Urinary bladder (tissue), 4 donors: ENCODE results near the gene LRP11. TPM values are rescaled to one million over a fixed set of nuclear protein-coding genes. Genes with fewer than 3 reads are reported as not detected.

Experiments
- DNase-seq: peaks from one replicate; pipeline ENCODE4 v3.0.0-alpha.2; 2015; ENCODE audit errors: extremely low spot score
- H3K27ac ChIP-seq: one replicate; pipeline ENCODE4 v1.5.1; 2013; ENCODE audit warnings: low read depth, mild to moderate bottlenecking, moderate library complexity
- H3K36me3 ChIP-seq: one replicate; pipeline ENCODE4 v1.6.1; 2013; ENCODE audit warnings: mild to moderate bottlenecking, moderate library complexity; ENCODE audit not compliant: insufficient read depth
- H3K4me1 ChIP-seq: one replicate; pipeline ENCODE4 v1.6.1; 2013; ENCODE audit warnings: mild to moderate bottlenecking, moderate library complexity; ENCODE audit not compliant: insufficient read depth
- H3K4me3 ChIP-seq: one replicate; pipeline ENCODE4 v1.5.1; 2013; ENCODE audit warnings: low read depth, low read length
- WGBS: extraction: QIAGEN DNeasy Blood & Tissue Kit; methylation state at CpG from one replicate; pipeline ENCODE4 v1.1.7; 2013; 5-methylcytosine and 5-hydroxymethylcytosine counted together
- polyA plus RNA-seq: library from polyadenylated mRNA; stranded (reverse); fragments of 200-250 nt; gene quantifications from one replicate; pipeline ENCODE4 v1.2.3, GENCODE V29; 2013
- total RNA-seq: library from RNA; depleted of rRNA; stranded (reverse); fragments of >200 nt; gene quantifications from one replicate; pipeline ENCODE4 v1.2.3, GENCODE V29; 2014
- donor health status: healthy with polysubstance abuse.
- donor health status: healthy.

The LRP11 gene
- total and polyA plus RNA-seq, 2 donors: 26.6 to 50.2 TPM

DNA sequence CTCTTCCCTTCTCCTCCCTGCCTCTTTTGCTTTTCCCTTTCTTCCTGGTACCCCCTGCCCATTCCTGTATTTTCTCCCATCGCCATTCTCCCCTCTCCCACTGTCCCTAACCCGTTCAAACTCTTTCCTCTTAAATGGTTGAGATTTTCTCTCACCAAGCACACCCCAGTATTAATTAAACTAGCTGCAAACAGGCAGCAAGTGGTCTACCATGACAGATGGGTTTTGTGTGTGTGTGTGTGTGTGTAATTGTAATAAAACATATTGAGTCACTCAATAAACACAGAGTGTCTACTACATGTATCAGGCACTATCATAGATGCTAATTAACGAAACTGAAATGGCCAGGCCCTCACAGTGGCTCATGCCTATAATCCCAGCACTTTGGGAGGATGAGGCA, 27.1 kb upstream of the LRP11 start:
- Histone ChIP-seq H3K36me3 (no peaks in the 10 kb centered on the region), H3K4me3 (no peak overlapping the region), H3K4me1 (peaks cover 2% of the 10 kb centered on the region), H3K27ac (peak overlapping the region; percentile 28)
- no peak for DNase-seq
- 80% methylated on average over 3 of the region's 3 CpGs for WGBS

- H3K4me1 ChIP-seq: no peaks in the 10 kb centered on the region
- DNase-seq: no peak
- no peaks in the 10 kb centered on the region for H3K36me3 ChIP-seq
- H3K4me3 ChIP-seq: no peak overlapping the region
- no peak overlapping the region for H3K27ac ChIP-seq
- WGBS: 74% methylated on average over 6 of the region's 6 CpGs
These were observed 26.5 kb upstream of the LRP11 start for GRCh38 chr6:149890629-149891045.

GRCh38 chr6:149889326-149889725, 25.2 kb upstream of the LRP11 start:
- DNase-seq: no peak
- H3K36me3 ChIP-seq: no peaks in the 10 kb centered on the region
- 73% methylated on average over 7 of the region's 7 CpGs for WGBS
- no peak overlapping the region for H3K27ac ChIP-seq
- no peaks in the 10 kb centered on the region for H3K4me1 ChIP-seq
- H3K4me3 ChIP-seq: no peak overlapping the region

- WGBS: 66% methylated on average over 1 of the region's 1 CpG
- H3K4me3 ChIP-seq: no peak overlapping the region
These were observed 24.5 kb upstream of the LRP11 start for GRCh38 chr6:149888659-149889058.

GRCh38 chr6:149888093-149888492, 23.9 kb upstream of the LRP11 start:
- WGBS: 90% methylated on average over 9 of the region's 9 CpGs
- Histone ChIP-seq H3K4me3 (no peak overlapping the region), H3K36me3 (no peaks in the 10 kb centered on the region), H3K4me1 (no peaks in the 10 kb centered on the region), H3K27ac (no peak overlapping the region)
- no peak for DNase-seq

More at GRCh38 chr6:149888659-149889058, 24.5 kb upstream of the LRP11 start:
- no peak for DNase-seq
- H3K27ac ChIP-seq: no peak overlapping the region
- H3K36me3 ChIP-seq: no peaks in the 10 kb centered on the region
- H3K4me1 ChIP-seq: no peaks in the 10 kb centered on the region

GRCh38 chr6:149887343-149887742, 23.2 kb upstream of the LRP11 start:
- Histone ChIP-seq H3K27ac (no peak overlapping the region), H3K4me1 (no peaks in the 10 kb centered on the region), H3K4me3 (no peak overlapping the region), H3K36me3 (no peaks in the 10 kb centered on the region)
- no peak for DNase-seq
- WGBS: 64% methylated on average over 3 of the region's 3 CpGs

DNA sequence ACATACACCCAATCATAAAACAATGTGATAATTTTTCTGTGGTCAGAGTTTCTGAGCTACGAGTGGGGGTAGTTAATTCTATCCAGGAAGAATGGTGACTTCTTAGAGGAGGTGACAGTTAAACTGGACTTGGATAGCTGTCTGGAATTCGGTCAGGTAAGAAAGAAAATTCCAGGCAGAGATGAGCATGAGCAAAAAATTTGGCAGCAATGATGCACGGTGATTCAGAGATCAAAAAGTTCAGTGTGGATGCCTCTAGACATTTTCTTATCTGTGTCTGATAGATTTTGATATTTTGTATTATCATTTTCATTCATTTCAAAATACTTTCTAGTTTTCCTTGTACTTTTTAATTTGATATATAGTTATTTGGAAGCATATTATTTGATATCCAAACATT, 21.7 kb upstream of the LRP11 start:
- Histone ChIP-seq H3K36me3 (no peaks in the 10 kb centered on the region), H3K4me1 (no peaks in the 10 kb centered on the region)
- WGBS: 86% methylated on average over 3 of the region's 3 CpGs

DNA sequence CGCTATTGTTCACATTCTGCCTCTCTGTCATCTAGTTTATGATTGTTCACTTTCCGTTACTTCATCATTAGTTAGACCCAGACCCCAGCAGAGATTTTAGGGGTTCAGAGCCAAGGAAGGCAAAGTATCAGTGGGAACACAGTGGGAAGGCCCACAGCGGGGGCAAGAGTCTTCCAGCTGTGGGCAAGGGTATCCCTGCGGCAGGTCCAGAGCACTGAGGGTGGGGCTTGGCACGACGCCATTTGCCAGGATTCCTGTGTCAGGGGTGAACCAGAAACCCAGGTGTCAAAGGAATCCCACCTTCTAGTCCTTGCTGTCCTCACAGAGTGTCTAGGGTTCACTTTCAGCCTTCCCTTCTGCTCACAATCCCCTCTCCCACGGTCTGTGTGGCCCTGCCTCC, 20.5 kb upstream of the LRP11 start:
- H3K4me3 ChIP-seq: no peak overlapping the region
- no peak overlapping the region for H3K27ac ChIP-seq
- no peaks in the 10 kb centered on the region for H3K36me3 ChIP-seq
- no peaks in the 10 kb centered on the region for H3K4me1 ChIP-seq
- 76% methylated on average over 7 of the region's 7 CpGs for WGBS
- DNase-seq: no peak

More for the DNA sequence above, 21.7 kb upstream of the LRP11 start:
- no peak overlapping the region for H3K4me3 ChIP-seq
- H3K27ac ChIP-seq: no peak overlapping the region
- no peak for DNase-seq

GRCh38 chr6:149884215-149884614, 20.1 kb upstream of the LRP11 start:
- Histone ChIP-seq H3K27ac (no peak overlapping the region), H3K4me3 (no peak overlapping the region), H3K36me3 (no peaks in the 10 kb centered on the region), H3K4me1 (no peaks in the 10 kb centered on the region)
- WGBS: 37% methylated on average over 11 of the region's 11 CpGs
- DNase-seq: no peak

- Histone ChIP-seq H3K36me3 (no peaks in the 10 kb centered on the region), H3K4me3 (no peak overlapping the region), H3K27ac (no peak overlapping the region), H3K4me1 (no peaks in the 10 kb centered on the region)
- DNase-seq: no peak
- 91% methylated on average over 2 of the region's 2 CpGs for WGBS
These were observed 17.7 kb upstream of the LRP11 start for GRCh38 chr6:149881860-149882259.

GRCh38 chr6:149881066-149881766, 17.1 kb upstream of the LRP11 start:
- H3K27ac ChIP-seq: no peak overlapping the region
- no peaks in the 10 kb centered on the region for H3K4me1 ChIP-seq
- WGBS: 90% methylated on average over 10 of the region's 10 CpGs
- DNase-seq: no peak
- no peaks in the 10 kb centered on the region for H3K36me3 ChIP-seq
- H3K4me3 ChIP-seq: no peak overlapping the region

DNA sequence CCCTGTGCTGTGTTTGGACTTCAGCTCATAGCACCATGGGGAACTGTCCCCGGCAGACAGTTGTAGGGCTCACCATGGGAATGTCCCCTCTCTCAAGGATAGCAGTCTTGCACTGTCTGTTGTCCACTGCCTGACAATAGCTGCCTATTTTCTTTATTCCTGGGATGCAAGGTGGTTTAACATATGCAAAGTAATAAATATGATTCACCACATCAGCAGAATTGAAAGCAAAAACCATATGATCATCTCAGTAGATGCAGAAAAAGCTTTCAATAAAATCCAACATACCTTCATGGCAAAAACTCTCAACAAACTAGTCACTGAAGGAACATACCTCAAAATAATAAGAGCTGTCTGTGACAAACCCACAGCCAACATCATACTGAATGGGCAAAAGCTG, 13.5 kb upstream of the LRP11 start:
- Histone ChIP-seq H3K36me3 (no peaks in the 10 kb centered on the region), H3K27ac (no peak overlapping the region), H3K4me3 (no peak overlapping the region), H3K4me1 (no peaks in the 10 kb centered on the region)
- DNase-seq: no peak
- WGBS: 87% methylated on average over 1 of the region's 1 CpG

DNA sequence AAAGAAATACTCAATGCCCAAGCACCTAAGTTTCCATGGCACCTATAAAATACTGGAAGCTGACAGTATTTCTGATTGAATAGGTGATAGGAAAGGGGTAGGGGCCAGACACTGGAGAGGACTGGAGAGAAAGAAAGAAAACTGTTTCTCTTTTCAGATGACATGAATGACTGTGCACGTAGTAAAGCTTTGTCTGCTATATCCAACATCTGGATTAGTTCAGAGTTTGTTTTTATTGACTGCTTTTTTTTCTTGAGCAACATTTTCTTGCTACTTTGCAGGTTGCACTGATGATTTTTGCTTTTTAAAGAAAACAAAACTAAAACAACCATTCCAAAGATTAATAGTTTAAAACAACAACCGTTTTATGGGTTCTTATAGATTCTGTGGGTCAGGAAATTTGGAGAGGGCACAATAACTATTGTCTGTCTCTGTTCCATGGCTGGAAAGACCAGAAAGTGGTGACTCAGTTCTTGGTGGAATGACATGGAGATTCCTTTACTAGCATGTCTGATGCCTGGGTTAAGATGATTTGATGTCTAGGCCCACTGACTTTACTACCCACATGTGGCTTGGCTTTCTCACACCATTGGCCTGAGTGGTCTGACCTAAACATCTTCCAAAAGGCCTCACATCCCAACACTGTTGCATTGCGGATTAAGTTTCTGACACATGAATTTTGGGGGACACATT, 12.2 kb upstream of the LRP11 start:
- WGBS: 73% methylated on average over 3 of the region's 3 CpGs
- Histone ChIP-seq H3K27ac (no peak overlapping the region), H3K4me1 (no peaks in the 10 kb centered on the region), H3K36me3 (no peaks in the 10 kb centered on the region), H3K4me3 (no peak overlapping the region)
- DNase-seq: no peak

GRCh38 chr6:149872233-149872632, 8.1 kb upstream of the LRP11 start:
- no peak for DNase-seq
- 90% methylated on average over 1 of the region's 1 CpG for WGBS
- no peaks in the 10 kb centered on the region for H3K36me3 ChIP-seq
- H3K4me1 ChIP-seq: peaks cover 2% of the 10 kb centered on the region
- H3K27ac ChIP-seq: no peak overlapping the region
- H3K4me3 ChIP-seq: no peak overlapping the region
